Omental fat pad (tissue), 4 donors: ENCODE measurements around the gene NKX1-2. TPM values are rescaled to one million over a fixed set of nuclear protein-coding genes. Genes with fewer than 3 reads are reported as not detected.

ENCODE experiments used
- ATAC-seq: fragments of 150-250 bp; one replicate; pipeline ENCODE4 v1.9.1; 2016; ENCODE audit warnings: mild to moderate bottlenecking, moderate library complexity; ENCODE audit not compliant: low FRiP score
- DNase-seq: peaks from one replicate; pipeline ENCODE4 v3.0.0-alpha.2; 2019; ENCODE audit warnings: low spot score
- total RNA-seq, 4 donors: library from RNA; depleted of rRNA; stranded (reverse); fragments of >200 nt; gene quantifications; one replicate each; pipeline ENCODE4 v1.1.0, GENCODE V29; 2016
- TF ChIP-seq, protein P1 (sequence below), 3 donors: fragments of 450-650 bp; IDR thresholded peaks; one replicate each; pipeline ENCODE4 v1.5.1; 2016 to 2017; ENCODE audit warnings: antibody characterized with exemption in 3 of 3, mild to moderate bottlenecking in 3 of 3, moderate library complexity in 2 of 3

Gene NKX1-2
- total RNA-seq, 4 donors from 2014 or later = not detected

- DNase-seq (no peak), ATAC-seq (peak; percentile 59)
- TF ChIP-seq, protein P1, sequence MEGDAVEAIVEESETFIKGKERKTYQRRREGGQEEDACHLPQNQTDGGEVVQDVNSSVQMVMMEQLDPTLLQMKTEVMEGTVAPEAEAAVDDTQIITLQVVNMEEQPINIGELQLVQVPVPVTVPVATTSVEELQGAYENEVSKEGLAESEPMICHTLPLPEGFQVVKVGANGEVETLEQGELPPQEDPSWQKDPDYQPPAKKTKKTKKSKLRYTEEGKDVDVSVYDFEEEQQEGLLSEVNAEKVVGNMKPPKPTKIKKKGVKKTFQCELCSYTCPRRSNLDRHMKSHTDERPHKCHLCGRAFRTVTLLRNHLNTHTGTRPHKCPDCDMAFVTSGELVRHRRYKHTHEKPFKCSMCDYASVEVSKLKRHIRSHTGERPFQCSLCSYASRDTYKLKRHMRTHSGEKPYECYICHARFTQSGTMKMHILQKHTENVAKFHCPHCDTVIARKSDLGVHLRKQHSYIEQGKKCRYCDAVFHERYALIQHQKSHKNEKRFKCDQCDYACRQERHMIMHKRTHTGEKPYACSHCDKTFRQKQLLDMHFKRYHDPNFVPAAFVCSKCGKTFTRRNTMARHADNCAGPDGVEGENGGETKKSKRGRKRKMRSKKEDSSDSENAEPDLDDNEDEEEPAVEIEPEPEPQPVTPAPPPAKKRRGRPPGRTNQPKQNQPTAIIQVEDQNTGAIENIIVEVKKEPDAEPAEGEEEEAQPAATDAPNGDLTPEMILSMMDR (IDR thresholded peaks at IDR 0.05) = no peak
Observed at GRCh38 chr10:124417895-124418725, 31.7 kb downstream of the NKX1-2 start.

GRCh38 chr10:124416733-124417132 is 33.1 kb downstream of the NKX1-2 start:
- TF ChIP-seq, protein P1 (IDR thresholded peaks at IDR 0.05) = no peak
- no peak for DNase-seq
- ATAC-seq = no peak

DNA sequence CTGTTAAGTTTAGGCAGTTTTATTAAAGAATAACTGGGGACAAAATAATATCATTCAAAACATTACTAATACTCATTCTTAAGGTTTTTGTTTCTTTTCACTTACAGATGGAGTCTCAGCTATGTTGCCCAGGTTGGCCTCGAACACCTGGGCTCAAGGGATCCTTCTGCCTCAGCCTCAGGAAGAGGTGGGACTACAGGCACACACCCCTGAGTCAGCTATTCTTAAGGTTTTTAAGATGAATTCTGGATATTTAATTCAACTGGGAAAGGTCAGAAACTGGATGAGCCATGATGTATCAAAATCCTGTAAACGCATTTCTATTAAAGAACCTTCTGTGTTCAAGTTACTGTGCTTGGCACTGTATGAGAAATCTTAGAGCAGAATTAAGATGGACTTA is 34.6 kb downstream of the NKX1-2 start:
- DNase-seq (no peak), ATAC-seq (no peak)
- TF ChIP-seq, protein P1 (IDR thresholded peaks at IDR 0.05) = no peak

- TF ChIP-seq, protein P1 (IDR thresholded peaks at IDR 0.05) = no peak
- ATAC-seq (no peak), DNase-seq (no peak)
Observed at GRCh38 chr10:124414076-124414475, 35.8 kb downstream of the NKX1-2 start.

DNA sequence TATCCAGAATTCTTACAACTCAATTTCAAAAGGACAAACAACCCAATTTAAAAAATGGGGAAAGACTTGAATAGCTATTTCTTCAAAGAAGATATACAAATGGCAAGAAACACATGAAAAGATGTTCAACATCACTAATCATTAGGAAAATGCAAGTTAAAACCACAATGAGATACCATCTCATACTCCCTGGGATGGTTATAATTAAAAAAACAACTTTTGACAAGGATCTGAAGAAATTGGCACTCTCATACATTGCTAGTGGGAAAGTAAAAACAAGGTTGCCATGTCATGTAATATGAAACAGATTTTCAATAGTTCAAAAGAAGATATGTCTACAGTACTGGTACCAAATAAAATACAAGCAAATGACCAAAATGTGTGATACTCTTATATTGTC is 40.1 kb downstream of the NKX1-2 start:
- DNase-seq = no peak
- ATAC-seq = no peak
- TF ChIP-seq, protein P1 (IDR thresholded peaks at IDR 0.05) = no peak

- ATAC-seq = no peak
Observed at GRCh38 chr10:124408357-124408756, 41.5 kb downstream of the NKX1-2 start.

More at GRCh38 chr10:124408357-124408756, 41.5 kb downstream of the NKX1-2 start:
- no peak for DNase-seq
- TF ChIP-seq, protein P1 (IDR thresholded peaks at IDR 0.05) = no peak
